NCI-H2107 (cell line): ENCODE data around the gene PARD3.

ENCODE experiments used
- DNase-seq: peaks from one replicate; lab custom pipeline; 2025; lab: John Stamatoyannopoulos, UW

PARD3 gene

DNA sequence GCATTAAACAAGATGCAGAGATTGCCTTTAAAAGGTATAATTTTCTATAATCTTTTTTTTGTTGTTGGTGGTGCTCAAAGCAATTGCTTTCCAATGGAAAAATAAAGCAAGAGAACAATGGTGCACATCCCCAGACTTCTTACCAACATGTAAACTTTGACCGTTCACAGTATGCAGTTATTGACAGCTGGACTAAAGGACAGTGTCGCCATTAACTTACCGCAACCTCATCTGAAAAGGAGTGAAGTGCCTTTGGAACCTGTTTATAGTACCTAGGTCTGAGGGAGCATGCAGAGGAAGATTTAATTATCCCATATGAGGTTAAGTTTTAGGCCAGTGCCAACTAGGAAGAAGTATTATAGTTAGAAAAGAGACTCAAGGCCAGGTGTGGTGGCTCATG, 654.5 kb downstream of the PARD3 start:
- no peak for DNase-seq

GRCh38 chr10:34157501-34157900, 657.6 kb downstream of the PARD3 start:
- DNase-seq: no peak

DNA sequence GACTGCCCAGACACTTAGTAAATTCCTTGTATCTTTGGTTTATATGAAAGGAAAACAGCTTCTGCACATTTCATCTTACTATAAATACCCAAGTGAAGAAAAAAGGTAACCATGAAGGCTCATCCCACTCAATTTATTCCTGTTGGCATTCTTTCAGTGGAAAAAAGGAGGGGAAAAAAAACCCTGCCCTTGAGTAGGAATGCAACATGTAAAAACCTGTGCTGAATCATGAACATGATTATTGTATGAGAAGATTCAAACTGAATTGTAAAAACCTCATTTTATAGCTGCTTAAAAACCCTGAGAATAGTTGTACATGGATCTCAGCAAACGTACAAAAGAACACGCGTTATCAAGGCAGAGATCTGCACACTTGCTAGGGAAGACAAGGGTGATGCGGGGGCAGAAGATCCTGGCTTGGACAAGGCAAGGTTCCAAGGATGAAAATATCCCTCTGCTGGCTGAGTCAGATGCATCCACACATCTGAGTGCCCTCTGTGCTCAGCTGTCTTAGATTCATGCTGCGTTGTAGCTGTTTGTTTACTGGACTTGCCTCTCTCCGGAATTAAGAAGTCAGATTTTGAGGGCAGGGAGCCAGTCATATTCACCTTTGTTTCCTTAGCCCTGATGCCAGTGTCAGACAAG, 658.2 kb downstream of the PARD3 start:
- no peak for DNase-seq

- DNase-seq: no peak
Measured at GRCh38 chr10:34155812-34156211, 659.3 kb downstream of the PARD3 start.

GRCh38 chr10:34154383-34154900, 660.7 kb downstream of the PARD3 start:
- no peak for DNase-seq

DNA sequence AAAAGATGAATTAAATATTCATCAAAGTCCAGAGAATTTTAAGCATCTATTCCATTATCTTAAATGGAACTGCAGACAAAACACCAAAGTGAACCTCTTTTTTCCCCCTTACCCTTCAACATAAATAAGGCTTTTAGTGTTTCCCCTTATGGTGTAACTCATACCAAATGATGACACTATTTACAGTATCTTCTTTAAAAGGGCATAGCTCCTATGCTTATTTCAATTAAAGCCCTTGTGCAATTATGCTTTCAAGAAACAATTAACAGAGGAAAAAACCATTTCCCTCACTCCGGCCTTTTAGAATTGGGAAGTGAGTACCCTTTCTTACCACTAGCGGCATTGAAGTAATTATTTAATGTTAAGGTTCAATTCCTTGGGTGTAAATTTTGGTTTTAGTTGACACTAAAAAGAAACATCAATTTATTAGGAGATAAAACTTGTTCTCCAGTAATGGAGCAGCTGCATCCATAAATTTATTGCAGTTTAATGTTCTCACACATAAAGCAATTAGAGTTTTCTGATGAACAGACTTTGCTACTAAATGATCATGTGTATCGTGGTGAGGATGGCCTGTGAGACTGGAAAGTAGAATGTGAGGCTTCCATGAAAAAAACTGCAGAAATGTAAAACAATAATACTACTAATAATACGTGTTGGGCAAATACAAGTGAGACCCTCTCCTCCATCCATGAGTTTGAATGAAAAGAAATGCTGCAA, 661.3 kb downstream of the PARD3 start:
- DNase-seq: no peak

GRCh38 chr10:34152434-34152833, 662.7 kb downstream of the PARD3 start:
- DNase-seq: no peak

DNA sequence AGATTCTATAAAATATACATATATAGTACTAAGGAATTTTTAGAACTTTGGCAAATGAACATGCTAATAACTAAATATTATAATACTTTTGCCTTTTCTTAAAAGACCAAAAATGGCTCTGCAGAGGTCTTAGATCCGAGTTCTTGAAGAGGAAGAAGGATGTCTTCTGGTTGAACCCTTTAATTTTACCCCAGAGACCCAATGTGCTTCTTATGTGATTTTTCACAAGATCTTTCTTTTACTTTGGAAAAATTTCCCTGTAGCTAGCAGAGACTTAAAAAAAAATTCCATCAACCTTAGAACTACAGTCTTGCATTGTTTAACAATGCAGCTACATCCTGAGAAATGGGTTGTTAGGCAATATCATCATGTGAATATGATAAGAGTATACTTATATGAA, 663.2 kb downstream of the PARD3 start:
- DNase-seq: no peak

- no peak for DNase-seq
Measured at GRCh38 chr10:34151481-34151880, 663.6 kb downstream of the PARD3 start.

DNA sequence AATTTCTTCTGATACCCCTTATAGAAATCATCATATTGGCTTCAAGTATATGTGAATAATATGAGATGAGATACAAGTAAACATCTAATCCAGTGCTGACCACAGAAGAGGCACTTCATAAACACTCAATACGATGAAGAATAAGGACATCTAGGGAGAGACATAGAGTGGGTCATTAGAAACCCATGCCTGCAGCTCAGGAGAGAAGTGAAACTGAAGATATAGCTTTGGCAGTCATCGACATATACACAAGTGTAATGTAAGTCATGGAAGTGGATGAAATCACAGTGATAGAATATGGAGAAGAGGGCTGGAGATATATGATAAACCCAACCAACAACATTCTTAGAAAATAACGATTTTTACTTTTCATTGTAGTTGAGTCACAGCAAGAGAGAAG, 665.0 kb downstream of the PARD3 start:
- DNase-seq: no peak

DNA sequence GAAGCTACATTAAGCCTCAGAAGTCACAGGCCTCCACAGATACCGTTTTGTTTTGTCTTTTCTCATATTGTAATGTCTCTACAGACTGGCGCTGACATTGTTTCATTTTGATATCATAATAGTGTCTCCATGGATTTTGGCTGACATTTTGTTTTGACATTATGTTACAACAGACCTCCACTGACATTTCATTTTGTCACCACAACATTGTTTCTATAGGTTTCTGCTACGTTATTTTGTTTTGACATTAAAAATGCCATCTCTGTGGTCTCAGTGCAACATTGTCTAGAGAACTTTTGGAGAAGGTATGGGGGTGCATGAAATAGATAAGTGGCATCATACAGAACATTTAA, 666.8 kb downstream of the PARD3 start:
- DNase-seq: no peak

GRCh38 chr10:34147641-34148304, 667.3 kb downstream of the PARD3 start:
- DNase-seq: no peak

GRCh38 chr10:34145715-34146114, 669.4 kb downstream of the PARD3 start:
- DNase-seq: no peak

GRCh38 chr10:34143466-34143865, 671.6 kb downstream of the PARD3 start:
- no peak for DNase-seq

DNA sequence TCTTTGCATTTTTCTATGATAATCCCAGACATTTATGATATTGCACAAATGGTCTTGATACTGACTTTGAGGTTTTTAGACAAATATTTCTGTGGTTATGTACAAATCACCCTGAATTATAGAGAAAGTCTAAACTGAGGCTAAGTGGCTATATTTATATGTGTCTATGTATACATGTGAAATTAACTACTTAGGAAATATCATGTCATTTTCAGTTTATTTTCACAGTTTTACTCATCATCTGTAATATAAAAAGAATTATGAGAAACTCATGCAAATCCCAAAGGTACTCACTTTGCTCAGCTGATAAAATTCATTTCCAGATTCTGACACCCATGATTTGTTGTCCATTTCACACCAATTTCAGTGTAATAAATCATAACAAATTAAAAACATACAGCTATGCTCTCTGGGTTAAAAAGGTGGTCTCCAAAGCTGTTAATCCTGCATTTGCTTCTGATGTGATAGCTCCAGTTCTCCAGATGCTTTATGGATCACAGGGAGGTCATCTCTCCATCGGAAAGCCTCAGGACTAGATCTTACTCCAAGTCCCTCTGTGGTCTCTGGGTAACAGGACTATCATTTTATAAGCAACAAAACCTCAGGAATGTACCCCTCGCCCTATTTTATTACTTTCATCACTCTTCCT, 673.9 kb downstream of the PARD3 start:
- DNase-seq: no peak

DNA sequence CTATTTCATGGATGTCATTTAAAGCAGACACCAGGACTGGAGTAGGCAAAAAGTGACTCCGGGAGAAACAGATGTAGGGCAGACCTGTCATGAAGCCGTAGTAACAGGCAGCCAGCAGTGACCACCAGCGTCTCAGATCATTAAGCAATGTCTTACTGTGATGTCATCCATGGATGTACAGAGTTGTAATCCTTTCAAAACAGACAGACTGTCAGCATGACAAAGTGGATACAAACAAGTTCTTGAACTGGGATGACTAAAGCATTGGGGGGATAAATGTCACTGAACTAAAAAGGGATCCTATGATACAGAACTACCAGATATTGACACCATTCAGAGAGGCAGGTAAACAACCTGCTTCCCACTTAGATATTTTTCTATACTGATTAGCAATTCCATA, 675.5 kb downstream of the PARD3 start:
- DNase-seq: no peak

DNA sequence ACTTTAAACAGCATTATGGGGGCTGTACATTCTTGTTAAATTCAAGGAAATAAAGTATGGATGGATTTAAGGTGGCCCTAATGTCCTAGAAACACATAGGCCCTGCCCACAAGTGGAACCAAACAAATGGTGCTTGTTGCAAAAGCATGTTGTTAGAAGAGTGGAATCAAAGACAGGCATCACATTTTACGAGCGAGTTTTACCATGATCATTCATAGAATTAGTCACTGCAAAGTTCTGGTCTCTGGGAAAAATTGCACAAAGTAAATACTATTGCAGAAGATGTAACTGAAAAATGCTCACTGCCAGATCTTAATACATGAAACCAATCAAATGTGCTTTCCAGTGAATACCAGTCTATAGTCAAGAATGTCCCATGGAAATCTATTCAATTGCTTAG, 677.1 kb downstream of the PARD3 start:
- no peak for DNase-seq

DNA sequence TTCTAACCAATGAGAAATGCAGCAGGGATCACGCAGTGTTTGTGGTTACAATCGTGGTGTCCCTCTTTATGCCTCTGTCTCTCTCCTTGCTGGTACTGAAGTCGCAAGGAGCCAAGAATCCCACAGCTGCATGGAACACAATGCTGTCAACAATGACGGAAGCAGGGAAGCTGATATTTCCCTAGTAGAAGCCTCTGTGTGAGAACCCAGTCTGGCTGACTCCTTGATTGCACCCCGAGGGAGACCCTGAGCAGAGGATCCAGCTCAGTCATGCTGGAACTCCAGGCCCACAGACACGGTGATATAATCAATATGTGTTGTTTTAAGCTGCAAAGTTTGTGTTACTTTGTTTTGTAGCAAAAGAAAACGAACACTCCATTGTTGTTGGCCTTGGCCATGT, 677.9 kb downstream of the PARD3 start:
- no peak for DNase-seq

DNA sequence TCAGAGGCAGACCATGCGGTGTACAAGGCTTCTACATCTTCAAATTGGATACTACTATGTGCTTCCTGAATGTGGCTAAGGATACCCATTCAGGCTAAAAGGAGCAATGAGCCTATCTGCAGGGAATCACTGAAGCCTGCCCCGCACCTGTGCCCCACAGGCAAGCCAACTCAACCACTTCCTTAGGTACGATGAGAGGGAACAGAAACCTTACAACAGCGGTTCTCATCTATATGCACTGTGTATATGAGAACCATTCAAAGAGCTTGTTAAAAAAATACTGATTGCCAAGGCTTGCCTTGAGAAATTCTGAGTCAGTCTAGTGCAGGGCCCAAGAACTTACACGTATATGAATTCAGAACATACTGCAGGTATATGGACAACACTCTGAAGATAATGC, 679.6 kb downstream of the PARD3 start:
- DNase-seq: no peak

DNA sequence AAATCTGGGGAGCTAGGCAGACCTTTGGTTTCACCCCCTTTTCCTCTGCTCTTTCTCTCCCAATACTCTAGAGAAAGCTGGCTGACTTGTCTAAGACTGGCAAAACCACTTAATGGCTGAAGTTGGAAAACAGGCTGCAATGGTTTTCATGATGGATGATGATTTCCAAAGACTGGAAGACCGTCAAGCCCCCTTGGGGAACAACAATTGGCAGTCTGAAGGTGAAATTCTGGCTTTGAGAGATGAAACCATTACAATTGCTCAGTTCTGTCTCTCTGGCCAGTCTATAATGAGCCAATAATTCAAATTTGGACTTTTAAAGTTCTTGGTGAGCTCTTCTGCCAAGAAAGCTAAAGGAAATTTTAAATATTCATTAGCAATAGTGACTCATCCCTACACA, 680.5 kb downstream of the PARD3 start:
- no peak for DNase-seq

GRCh38 chr10:34133406-34133805, 681.7 kb downstream of the PARD3 start:
- no peak for DNase-seq

DNA sequence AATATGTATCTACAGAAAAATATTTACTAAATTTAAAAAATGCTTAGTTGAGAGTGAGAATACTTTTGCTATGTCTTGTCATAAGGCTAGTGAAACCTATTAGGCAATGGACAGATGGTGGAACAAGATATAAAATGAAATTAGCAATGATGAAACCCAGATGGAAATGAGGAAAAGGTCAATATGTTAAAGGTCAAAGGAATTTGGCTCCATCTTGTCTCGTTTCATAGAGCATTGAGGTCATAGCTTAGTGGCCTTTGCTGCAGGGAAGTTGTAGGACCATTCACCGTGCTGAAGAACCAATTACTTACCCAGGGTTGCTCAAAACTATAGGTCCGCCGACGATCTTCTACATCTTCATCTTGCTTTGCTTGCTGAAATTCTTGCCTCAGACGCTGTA, 683.9 kb downstream of the PARD3 start:
- DNase-seq: no peak

DNA sequence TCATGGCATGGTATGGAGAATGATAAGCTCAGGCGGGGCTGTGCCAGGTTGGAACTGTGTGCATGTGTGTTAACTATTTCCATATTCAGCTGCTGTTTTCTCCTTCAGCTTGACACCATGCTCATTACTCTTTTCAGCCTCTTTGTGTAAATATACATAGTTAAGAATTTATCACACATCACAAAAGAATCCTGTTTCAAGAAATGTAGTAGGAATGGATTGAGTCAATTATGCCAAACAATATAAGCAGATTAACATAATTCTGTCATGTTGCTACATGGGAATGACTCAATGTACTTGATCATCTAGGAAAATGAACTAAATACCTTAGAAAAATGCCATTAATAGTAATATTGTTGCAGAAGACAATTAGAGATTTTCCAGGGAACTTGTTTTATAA, 687.4 kb downstream of the PARD3 start:
- no peak for DNase-seq
